HFFc6 (cell line): ENCODE data around the gene TRIM31. TPM values are rescaled to one million over a fixed set of nuclear protein-coding genes. Genes with fewer than 3 reads are reported as not detected.

Experiments
- DNase-seq: peaks from one replicate; pipeline ENCODE4 v3.0.0-alpha.2; 2018
- H3K27ac Mint-ChIP-seq: 2 replicates; pipeline ENCODE4 v1.8.0; 2020; ENCODE audit warnings: mild to moderate bottlenecking, mixed read lengths
- H3K27me3 Mint-ChIP-seq: 2 replicates; pipeline ENCODE4 v1.8.0; 2021; ENCODE audit warnings: mild to moderate bottlenecking, moderate library complexity, mixed read lengths; ENCODE audit not compliant: insufficient read depth
- H3K36me3 Mint-ChIP-seq: 2 replicates; pipeline ENCODE4 v1.8.0; 2021; ENCODE audit warnings: low read depth, mixed read lengths
- H3K4me1 Mint-ChIP-seq: 2 replicates; pipeline ENCODE4 v1.8.0; 2020; ENCODE audit warnings: low read depth, mixed read lengths
- H3K4me3 Mint-ChIP-seq: 2 replicates; pipeline ENCODE4 v1.8.0; 2020; ENCODE audit warnings: mild to moderate bottlenecking, moderate library complexity, mixed read lengths
- H3K9me3 Mint-ChIP-seq: 2 replicates; pipeline ENCODE4 v1.8.0; 2020; ENCODE audit warnings: mild to moderate bottlenecking, mixed read lengths
- total RNA-seq, 6 experiments: library from RNA; stranded (reverse); fragmentation: NEBNext Ultra II Directional; extraction: Animal tissue kit (Norgen Biotek cat#: 25700); gene quantifications; 2 replicates in 1 of 6; 3 replicates in 5 of 6; pipeline ENCODE4 v1.2.3, GENCODE V29; 2021
- TF ChIP-seq, protein P1 (sequence below): fragments of 200-600 bp; sonication (generic); IDR thresholded peaks from 2 replicates; pipeline ENCODE4 v1.5.0; 2021; ENCODE audit warnings: antibody characterized with exemption, mild to moderate bottlenecking

Gene TRIM31
- total RNA-seq, 6 experiments from 2014 or later: not detected

DNA sequence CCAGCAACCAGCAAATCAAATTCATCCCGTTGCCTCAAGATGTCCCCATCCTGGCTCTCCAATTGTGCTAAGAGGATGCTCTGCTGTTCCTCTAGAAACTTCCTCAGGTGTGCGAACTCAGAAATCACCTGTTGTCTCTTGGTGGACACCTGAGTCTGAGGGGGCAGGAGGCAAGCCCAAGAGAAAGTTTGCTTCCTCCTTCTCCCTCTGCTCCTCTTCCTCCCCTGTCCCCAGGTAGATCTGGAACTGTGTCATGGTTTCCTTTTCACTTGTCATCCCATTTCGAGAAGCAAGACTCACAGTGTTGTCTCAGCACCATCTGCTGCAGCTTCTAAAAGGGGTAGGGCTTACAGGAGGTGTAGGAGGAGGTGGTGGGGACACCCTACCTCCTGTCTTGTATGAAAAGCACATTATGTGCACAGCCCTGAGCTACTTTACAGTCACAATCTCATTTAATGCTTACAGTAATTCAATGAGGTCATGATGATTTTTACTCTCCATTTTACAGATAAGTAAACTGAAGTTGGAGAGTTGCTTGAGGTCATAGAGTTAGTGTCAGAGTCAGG is 45.7 kb upstream of the TRIM31 start:
- H3K27me3 Mint-ChIP-seq: peaks cover 18% of the 10 kb centered on the region
- peaks cover 33% of the 10 kb centered on the region for H3K4me1 Mint-ChIP-seq
- no peak for DNase-seq
- TF ChIP-seq, protein P1, sequence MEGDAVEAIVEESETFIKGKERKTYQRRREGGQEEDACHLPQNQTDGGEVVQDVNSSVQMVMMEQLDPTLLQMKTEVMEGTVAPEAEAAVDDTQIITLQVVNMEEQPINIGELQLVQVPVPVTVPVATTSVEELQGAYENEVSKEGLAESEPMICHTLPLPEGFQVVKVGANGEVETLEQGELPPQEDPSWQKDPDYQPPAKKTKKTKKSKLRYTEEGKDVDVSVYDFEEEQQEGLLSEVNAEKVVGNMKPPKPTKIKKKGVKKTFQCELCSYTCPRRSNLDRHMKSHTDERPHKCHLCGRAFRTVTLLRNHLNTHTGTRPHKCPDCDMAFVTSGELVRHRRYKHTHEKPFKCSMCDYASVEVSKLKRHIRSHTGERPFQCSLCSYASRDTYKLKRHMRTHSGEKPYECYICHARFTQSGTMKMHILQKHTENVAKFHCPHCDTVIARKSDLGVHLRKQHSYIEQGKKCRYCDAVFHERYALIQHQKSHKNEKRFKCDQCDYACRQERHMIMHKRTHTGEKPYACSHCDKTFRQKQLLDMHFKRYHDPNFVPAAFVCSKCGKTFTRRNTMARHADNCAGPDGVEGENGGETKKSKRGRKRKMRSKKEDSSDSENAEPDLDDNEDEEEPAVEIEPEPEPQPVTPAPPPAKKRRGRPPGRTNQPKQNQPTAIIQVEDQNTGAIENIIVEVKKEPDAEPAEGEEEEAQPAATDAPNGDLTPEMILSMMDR: no peak
- H3K27ac Mint-ChIP-seq: no peak overlapping the region
- no peaks in the 10 kb centered on the region for H3K9me3 Mint-ChIP-seq
- no peaks in the 10 kb centered on the region for H3K36me3 Mint-ChIP-seq
- H3K4me3 Mint-ChIP-seq: no peak overlapping the region

DNA sequence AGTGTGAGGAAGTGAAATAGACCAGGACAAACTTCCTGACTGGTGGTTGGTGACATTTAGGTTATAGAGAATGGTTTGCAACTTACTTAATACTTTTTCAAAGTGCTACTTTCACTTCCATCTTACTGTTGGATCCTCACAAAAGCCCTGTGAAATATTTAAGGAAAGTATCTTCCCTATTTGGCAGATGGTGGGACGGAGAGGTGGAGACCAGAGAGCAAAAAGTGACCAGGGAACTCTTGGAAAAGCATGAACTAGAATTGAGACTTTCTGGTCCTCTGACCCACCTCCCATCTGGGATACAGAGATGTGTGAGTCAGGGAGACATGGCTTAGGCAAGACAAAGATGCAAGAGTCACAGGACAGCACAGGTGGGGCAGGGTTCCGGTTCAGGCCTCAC is 45.1 kb upstream of the TRIM31 start:
- Mint-ChIP-seq H3K9me3 (no peaks in the 10 kb centered on the region), H3K36me3 (no peaks in the 10 kb centered on the region), H3K27me3 (peaks cover 20% of the 10 kb centered on the region), H3K4me3 (no peak overlapping the region), H3K27ac (no peak overlapping the region), H3K4me1 (peaks cover 33% of the 10 kb centered on the region)
- TF ChIP-seq, protein P1: no peak
- DNase-seq: no peak

DNA sequence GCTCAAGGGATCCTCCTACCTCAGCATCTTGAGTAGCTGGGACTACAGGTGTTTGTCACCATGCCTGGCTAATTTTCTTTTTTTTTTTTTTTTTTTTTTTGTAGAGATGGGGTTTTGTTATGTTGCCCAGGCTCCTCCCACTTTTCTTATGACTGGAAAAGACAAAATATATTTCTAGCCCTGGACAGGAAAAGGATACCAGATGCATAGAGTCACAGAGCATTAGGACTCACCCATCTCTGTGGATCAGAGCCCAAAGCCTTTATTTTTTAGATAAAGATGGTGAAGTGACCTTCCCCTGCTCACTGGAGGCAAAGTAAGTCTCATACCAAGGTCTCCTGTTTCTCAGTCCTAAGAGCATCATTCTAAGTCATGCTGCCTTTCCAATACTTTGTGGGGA is 44.7 kb upstream of the TRIM31 start:
- DNase-seq: peak; percentile 23
- H3K4me3 Mint-ChIP-seq: no peak overlapping the region
- H3K27ac Mint-ChIP-seq: no peak overlapping the region
- H3K4me1 Mint-ChIP-seq: peaks cover 33% of the 10 kb centered on the region
- peaks cover 22% of the 10 kb centered on the region for H3K27me3 Mint-ChIP-seq
- no peaks in the 10 kb centered on the region for H3K9me3 Mint-ChIP-seq
- H3K36me3 Mint-ChIP-seq: no peaks in the 10 kb centered on the region
- TF ChIP-seq, protein P1: no peak

DNA sequence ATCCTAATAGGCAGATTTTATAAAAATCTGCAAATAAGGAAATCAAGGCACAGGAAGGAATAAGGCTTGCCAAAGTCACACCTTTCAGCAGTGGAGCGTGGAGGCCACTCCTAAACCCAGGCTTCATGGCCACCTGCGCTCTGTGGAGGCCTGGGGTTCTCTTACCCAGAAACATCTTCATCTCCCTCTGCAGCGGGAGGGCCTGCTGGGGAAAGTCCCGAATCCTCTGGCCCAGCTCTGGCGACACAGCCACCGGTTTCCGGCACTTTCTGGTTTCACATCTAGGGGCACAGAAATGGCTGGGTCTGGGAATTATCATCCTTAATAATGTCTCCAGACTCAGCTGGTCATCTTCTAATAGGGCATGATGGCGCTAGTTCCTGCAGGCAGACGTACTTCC is 43.9 kb upstream of the TRIM31 start:
- Mint-ChIP-seq H3K27ac (no peak overlapping the region), H3K36me3 (no peaks in the 10 kb centered on the region), H3K27me3 (peaks cover 25% of the 10 kb centered on the region), H3K4me1 (peaks cover 33% of the 10 kb centered on the region), H3K9me3 (no peaks in the 10 kb centered on the region), H3K4me3 (no peak overlapping the region)
- TF ChIP-seq, protein P1: no peak
- DNase-seq: no peak

DNA sequence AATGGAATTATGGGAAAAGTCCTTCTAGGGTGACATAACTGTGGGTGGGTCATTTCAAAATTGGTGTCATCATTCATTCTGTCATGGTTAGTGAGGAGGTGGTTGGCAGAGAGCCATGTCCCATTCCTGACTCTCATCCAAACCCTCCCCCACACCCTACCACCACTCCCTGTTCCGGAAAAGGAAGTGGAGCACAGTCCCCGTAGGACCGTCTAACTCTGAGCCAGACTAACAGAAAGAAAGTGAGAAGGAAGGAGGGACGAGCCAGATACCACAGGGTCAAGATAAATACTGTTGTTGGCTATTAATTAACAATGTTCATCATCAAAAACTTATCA is 43.3 kb upstream of the TRIM31 start:
- Mint-ChIP-seq H3K4me3 (peak overlapping the region; percentile 23; the same call in 1 of the 2 replicates), H3K4me1 (peaks cover 33% of the 10 kb centered on the region), H3K27ac (no peak overlapping the region), H3K36me3 (no peaks in the 10 kb centered on the region), H3K9me3 (no peaks in the 10 kb centered on the region), H3K27me3 (peaks cover 25% of the 10 kb centered on the region)
- TF ChIP-seq, protein P1: no peak
- DNase-seq: no peak
